Loucy (cell line): ENCODE data around the gene PALS2.

ENCODE experiments used
- EZH2phosphoT487 ChIP-seq: fragments of 200-600 bp; IDR thresholded peaks from 2 replicates; pipeline ENCODE4 v1.6.1; 2018; ENCODE audit warnings: antibody characterized with exemption, mild to moderate bottlenecking, moderate library complexity, borderline replicate concordance
- TF ChIP-seq, protein P1 (sequence below): fragments of 200-600 bp; sonication (generic); conservative IDR thresholded peaks from 2 replicates; pipeline ENCODE4 v1.5.1; 2014; ENCODE audit warnings: mild to moderate bottlenecking, antibody characterized with exemption, low read length

DNA sequence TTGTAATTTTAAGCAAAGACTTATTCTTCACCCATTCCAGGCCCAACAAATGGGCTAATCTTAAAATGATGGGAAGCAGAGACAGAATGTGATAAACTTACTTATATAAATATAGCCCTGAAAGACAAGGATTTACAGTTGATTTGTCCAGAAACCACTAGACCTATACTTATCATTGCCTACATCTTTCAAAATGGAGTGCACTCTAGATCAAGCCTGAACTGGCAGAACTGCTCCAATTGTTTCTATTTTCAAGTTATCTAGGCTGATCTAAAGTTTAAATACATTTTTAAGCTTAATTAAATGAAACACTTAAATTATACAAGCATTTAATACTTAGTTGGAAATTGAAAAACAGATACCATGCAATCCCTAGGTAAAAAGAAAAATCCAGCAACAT, 24.9 kb upstream of the PALS2 start:
- TF ChIP-seq, protein P1, sequence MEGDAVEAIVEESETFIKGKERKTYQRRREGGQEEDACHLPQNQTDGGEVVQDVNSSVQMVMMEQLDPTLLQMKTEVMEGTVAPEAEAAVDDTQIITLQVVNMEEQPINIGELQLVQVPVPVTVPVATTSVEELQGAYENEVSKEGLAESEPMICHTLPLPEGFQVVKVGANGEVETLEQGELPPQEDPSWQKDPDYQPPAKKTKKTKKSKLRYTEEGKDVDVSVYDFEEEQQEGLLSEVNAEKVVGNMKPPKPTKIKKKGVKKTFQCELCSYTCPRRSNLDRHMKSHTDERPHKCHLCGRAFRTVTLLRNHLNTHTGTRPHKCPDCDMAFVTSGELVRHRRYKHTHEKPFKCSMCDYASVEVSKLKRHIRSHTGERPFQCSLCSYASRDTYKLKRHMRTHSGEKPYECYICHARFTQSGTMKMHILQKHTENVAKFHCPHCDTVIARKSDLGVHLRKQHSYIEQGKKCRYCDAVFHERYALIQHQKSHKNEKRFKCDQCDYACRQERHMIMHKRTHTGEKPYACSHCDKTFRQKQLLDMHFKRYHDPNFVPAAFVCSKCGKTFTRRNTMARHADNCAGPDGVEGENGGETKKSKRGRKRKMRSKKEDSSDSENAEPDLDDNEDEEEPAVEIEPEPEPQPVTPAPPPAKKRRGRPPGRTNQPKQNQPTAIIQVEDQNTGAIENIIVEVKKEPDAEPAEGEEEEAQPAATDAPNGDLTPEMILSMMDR = no peak
- no peak for TF ChIP-seq EZH2phosphoT487
